OCI-LY3 (cell line): ENCODE data around the gene BRD4.

ENCODE experiments used
- H2AFZ ChIP-seq: fragments of 200-600, 300-600 bp; shearing (Covaris generic); 2 replicates; pipeline ENCODE4 v1.6.0; 2014; ENCODE audit warnings: antibody characterized with exemption, low read depth, low read length
- H3K27ac ChIP-seq: fragments of 200-600, 300-600 bp; sonication (generic); 2 replicates; pipeline ENCODE4 v1.5.1; 2014; ENCODE audit warnings: mild to moderate bottlenecking, low read length, moderate library complexity, mixed read lengths
- H3K27me3 ChIP-seq: fragments of 200-600, 300-600 bp; sonication (generic); 2 replicates; pipeline ENCODE4 v1.6.1; 2014; ENCODE audit warnings: low read depth, low read length, mixed read lengths
- H3K36me3 ChIP-seq: fragments of 200-600, 300-600 bp; sonication (generic); replicated peaks from 2 replicates; pipeline ENCODE3; 2014; ENCODE audit warnings: low read depth, low read length, mixed read lengths
- H3K4me1 ChIP-seq: fragments of 300-600, 200-600 bp; sonication (generic); 2 replicates; pipeline ENCODE4 v1.6.1; 2014; ENCODE audit warnings: low read length, mixed read lengths
- H3K4me2 ChIP-seq: fragments of 200-600, 300-600 bp; sonication (generic); 2 replicates; pipeline ENCODE4 v1.6.1; 2014; ENCODE audit warnings: low read length, mixed read lengths
- H3K4me3 ChIP-seq: fragments of 300-600, 200-600 bp; sonication (generic); 2 replicates; pipeline ENCODE4 v1.5.1; 2014; ENCODE audit warnings: antibody characterized with exemption, mild to moderate bottlenecking, low read length, moderate library complexity
- H3K79me2 ChIP-seq: fragments of 300-600, 200-600 bp; shearing (Covaris generic); 2 replicates; pipeline ENCODE4 v1.6.1; 2014; ENCODE audit warnings: mild to moderate bottlenecking, low read length, mixed read lengths
- H3K9ac ChIP-seq: fragments of 300-600, 200-600 bp; shearing (Covaris generic); 2 replicates; pipeline ENCODE4 v1.6.0; 2014; ENCODE audit warnings: mild to moderate bottlenecking, low read length, moderate library complexity
- H3K9me3 ChIP-seq: fragments of 200-600, 300-600 bp; shearing (Covaris generic); 2 replicates; pipeline ENCODE4 v1.6.1; 2014; ENCODE audit warnings: low read length, mixed read lengths; ENCODE audit not compliant: insufficient read depth
- H4K20me1 ChIP-seq: fragments of 200-600, 300-600 bp; sonication (generic); 2 replicates; pipeline ENCODE4 v1.6.1; 2016; ENCODE audit warnings: low read length, mixed read lengths; ENCODE audit not compliant: insufficient read depth
- CTCF ChIP-seq: fragments of 200-600, 300-600 bp; sonication (generic); IDR thresholded peaks from 2 replicates; pipeline ENCODE4 v1.5.1; 2014; ENCODE audit warnings: antibody characterized with exemption, low read length, low read depth
- EZH2phosphoT487 ChIP-seq: fragments of 200-600 bp; shearing (Covaris generic); IDR thresholded peaks from 2 replicates; pipeline ENCODE4 v1.6.1; 2018; ENCODE audit warnings: antibody characterized with exemption, mixed run types, low read depth

Gene BRD4

DNA sequence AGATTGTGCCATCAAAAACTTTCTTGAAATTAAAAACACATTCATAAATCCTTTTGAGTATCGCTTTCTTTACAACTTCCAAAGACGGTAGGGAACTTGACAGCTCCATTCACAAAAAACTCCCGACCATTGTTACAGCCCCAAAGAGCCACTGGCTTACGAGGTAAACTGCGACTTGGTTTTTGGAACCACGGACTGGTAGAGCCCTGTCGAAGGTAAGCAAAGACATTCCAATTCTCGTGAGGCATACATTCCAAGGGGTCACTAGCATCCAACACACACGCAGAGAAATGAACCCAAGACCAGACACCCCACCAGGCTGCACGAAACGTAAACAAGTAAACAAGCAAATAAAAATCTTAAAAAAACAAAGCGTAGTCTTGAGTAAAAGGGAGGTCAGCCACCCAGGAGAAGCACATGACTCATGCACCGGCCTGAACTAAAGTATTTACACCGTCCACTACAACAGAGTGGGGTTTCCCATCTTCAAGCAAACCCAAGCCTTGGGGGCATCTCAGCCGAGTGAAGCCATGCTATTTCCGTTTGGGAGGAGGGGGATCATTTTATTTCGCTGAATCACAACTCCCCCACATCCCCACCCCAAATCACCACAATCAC lies 1.4 kb downstream of the BRD4 start:
- Histone ChIP-seq H3K27me3 (no peaks in the 10 kb centered on the region), H3K9ac (peak overlapping the region; percentile 92), H3K4me2 (peak overlapping the region; percentile 95), H3K4me1 (peaks cover 52% of the 10 kb centered on the region), H3K9me3 (no peaks in the 10 kb centered on the region), H3K79me2 (peaks cover 92% of the 10 kb centered on the region), H3K27ac (peak overlapping the region; percentile 73), H3K36me3 (peaks cover 31% of the 10 kb centered on the region), H3K4me3 (peak overlapping the region; percentile 85), H4K20me1 (peaks cover 59% of the 10 kb centered on the region), H2AFZ (no peak overlapping the region)
- TF ChIP-seq EZH2phosphoT487, result no peak
- no peak for TF ChIP-seq CTCF

DNA sequence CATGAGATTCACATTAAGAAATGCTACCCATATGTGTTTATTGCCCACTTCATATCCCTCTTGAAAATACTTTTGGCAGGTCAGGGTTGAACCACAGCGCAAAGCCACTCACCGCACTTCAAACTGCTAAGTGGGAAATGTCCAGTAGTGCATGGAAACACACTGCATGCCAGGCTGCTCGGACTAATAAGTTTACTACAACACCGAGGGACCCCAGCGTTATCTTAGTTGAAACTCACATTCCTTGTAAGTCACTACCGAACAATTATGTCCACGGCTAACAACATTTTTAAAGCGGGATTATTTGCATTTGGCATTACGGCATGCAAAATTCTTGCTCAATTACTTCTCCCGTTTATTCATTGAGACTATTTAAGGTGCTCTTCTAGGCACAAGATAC lies 4.0 kb downstream of the BRD4 start:
- Histone ChIP-seq H3K9me3 (no peaks in the 10 kb centered on the region), H3K4me2 (0 out of 2 replicates have a peak overlapping the region, but pooled peaks have one; percentile 21), H2AFZ (no peak overlapping the region), H3K4me3 (no peak overlapping the region), H3K9ac (no peak overlapping the region), H3K27ac (no peak overlapping the region), H3K27me3 (no peaks in the 10 kb centered on the region), H3K4me1 (peaks cover 65% of the 10 kb centered on the region), H4K20me1 (peaks cover 82% of the 10 kb centered on the region), H3K79me2 (peaks cover 100% of the 10 kb centered on the region), H3K36me3 (peaks cover 25% of the 10 kb centered on the region)
- TF ChIP-seq CTCF (no peak), EZH2phosphoT487 (no peak)

GRCh38 chr19:15324791-15325519 lies 7.4 kb downstream of the BRD4 start:
- Histone ChIP-seq H3K4me3 (no peak overlapping the region), H4K20me1 (peaks cover 98% of the 10 kb centered on the region), H3K79me2 (peaks cover 99% of the 10 kb centered on the region), H3K4me2 (no peak overlapping the region), H3K36me3 (peaks cover 9% of the 10 kb centered on the region), H3K9ac (no peak overlapping the region), H3K27ac (no peak overlapping the region), H3K4me1 (peaks cover 58% of the 10 kb centered on the region), H3K9me3 (no peaks in the 10 kb centered on the region), H3K27me3 (no peaks in the 10 kb centered on the region), H2AFZ (no peak overlapping the region)
- no peak for TF ChIP-seq CTCF
- TF ChIP-seq EZH2phosphoT487, result no peak

DNA sequence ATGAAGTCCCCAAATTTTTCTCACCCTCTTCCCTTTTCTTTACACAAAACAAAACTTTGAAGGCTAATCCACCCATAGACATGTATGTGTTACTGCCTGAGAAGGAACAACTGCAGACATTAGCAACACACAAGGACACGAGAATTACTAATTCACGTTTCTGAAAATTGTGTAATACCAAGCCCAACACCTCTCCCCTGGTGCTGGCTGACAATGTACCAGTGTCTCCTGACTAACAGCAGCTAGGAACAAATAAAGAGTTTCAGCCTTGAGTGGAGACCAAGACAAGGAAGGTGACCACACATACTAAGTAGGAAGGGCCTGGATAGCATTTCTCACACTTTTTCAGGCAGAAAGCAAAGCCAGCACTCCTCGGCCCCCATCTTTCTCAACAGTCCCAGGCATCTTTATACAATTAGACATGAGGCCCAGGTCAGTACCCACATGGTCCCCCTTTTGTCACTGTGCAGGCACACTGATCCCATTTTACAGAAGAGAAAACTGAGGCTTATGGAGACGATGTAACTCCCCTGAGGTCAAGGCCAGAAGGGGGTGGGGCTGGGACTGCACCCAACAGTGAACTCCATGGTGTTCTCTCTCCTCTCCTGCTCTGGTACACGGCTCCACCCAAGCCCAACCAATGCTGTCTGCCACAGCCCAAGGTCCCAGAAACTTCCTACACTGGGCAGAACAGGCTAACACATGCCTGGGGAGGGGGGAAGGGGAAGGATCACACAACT lies 8.7 kb downstream of the BRD4 start:
- Histone ChIP-seq H4K20me1 (peaks cover 98% of the 10 kb centered on the region), H3K27me3 (no peaks in the 10 kb centered on the region), H3K36me3 (peaks cover 2% of the 10 kb centered on the region), H3K27ac (no peak overlapping the region), H2AFZ (no peak overlapping the region), H3K79me2 (peaks cover 99% of the 10 kb centered on the region), H3K4me1 (peaks cover 62% of the 10 kb centered on the region), H3K9ac (no peak overlapping the region), H3K4me2 (no peak overlapping the region), H3K4me3 (no peak overlapping the region), H3K9me3 (no peaks in the 10 kb centered on the region)
- TF ChIP-seq CTCF (no peak), EZH2phosphoT487 (no peak)
